ENCODE measurements around the gene CGNL1. TPM values are rescaled to one million over a fixed set of nuclear protein-coding genes. Genes with fewer than 3 reads are reported as not detected.

Gene CGNL1
- total RNA-seq, 1 donor from 2014 or later = 11.0 TPM

DNA sequence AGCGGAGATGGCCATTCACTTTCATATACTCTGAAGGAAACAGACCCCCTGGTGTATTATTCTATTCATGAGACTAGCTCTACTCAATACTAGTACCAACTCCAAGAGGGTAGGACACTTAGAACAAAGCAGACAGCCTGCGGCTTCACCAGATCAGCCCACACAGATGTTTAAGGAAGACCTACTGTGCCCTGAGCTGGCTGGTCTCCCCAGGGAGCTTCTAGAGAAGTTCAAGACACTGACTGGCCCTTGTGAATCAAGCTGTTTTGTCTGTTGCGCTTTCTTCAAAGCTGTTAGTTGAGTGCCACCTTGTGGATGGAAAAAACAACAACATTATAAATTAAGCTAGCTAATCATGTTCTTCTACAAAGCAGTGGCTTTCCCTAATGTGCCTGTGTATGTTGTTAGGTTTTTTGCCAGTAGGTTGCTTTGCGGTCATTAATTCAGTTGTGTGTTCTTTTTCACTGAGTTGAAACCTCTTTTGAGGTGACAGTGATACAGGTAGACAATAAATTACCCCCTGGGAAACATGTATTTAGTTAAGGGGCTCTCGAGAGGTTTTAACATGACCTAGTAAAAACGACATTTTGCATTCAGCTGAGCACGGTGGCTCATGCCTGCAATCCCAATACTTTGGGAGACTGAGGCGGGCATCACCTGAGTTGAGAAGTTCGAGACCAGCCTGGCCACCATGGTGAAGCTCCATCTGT is 151.2 kb downstream of the CGNL1 start:
- peak; percentile 75 for DNase-seq (ENCODE audit: low read depth)

DNA sequence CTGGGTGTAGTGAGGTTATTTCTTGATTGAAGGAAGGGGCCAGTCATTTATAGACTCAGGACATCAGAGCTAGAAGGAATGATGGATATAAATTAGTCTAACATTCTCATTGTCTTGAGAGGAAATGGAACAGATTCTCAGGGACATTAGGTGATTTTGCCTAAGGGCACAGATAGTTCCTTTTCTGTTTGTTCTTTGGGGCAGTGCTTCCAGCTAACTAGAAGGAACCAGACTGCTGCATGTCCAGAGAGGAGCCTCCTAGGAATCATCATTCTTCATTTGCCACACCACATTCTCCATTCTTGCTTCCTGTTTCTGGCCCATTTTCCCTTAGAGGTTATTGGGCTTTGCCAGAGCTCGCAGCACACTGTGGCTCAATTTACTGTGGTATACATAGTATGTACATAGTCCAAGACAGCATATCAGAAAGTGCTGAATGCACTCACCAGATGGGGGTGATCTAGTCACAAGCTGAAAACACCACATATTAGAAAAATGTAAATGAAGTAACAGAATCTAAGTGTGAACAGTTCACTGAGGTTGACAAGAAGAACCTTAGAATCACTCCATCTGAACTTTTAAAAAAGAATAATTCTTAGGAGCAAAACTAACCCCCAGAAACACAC is 152.7 kb downstream of the CGNL1 start:
- Mint-ChIP-seq H3K4me3 (ENCODE audit: unreplicated experiment) (no peak overlapping the region), H3K4me1 (ENCODE audit: low read depth, unreplicated experiment) (peaks cover 3% of the 10 kb centered on the region), H3K36me3 (ENCODE audit: low read depth, unreplicated experiment) (peaks cover 2% of the 10 kb centered on the region), H3K27ac (ENCODE audit: unreplicated experiment) (no peak overlapping the region), H3K27me3 (ENCODE audit: low read depth, unreplicated experiment) (no peaks in the 10 kb centered on the region), H3K9me3 (ENCODE audit: unreplicated experiment) (no peaks in the 10 kb centered on the region)
- Histone ChIP-seq H3K27ac (ENCODE audit: low read depth, low read length) (no peak overlapping the region), H3K4me2 (ENCODE audit: low read length) (no peak overlapping the region), H3K4me3 (ENCODE audit: insufficient read depth, low read depth, low read length) (no peak overlapping the region), H2AFZ (ENCODE audit: low read depth, low read length) (no peak overlapping the region), H3K9ac (ENCODE audit: low read length) (no peak overlapping the region), H3K4me1 (ENCODE audit: insufficient read depth, low read length) (peaks cover 10% of the 10 kb centered on the region), H3K27me3 (ENCODE audit: insufficient read depth, low read length) (peaks cover 4% of the 10 kb centered on the region), H3K9me3 (ENCODE audit: insufficient read depth, low read depth, low read length) (no peaks in the 10 kb centered on the region), H3K79me2 (ENCODE audit: insufficient read depth, low read length) (no peaks in the 10 kb centered on the region), H3K36me3 (ENCODE audit: insufficient read depth, low read length) (no peaks in the 10 kb centered on the region), H4K20me1 (ENCODE audit: insufficient read depth, low read length) (no peaks in the 10 kb centered on the region)
- no peak for DNase-seq (ENCODE audit: low read depth)
- no peak for TF ChIP-seq EZH2 (IDR thresholded peaks at IDR 0.05; ENCODE audit: insufficient read depth, low read length)
- TF ChIP-seq, protein P1, sequence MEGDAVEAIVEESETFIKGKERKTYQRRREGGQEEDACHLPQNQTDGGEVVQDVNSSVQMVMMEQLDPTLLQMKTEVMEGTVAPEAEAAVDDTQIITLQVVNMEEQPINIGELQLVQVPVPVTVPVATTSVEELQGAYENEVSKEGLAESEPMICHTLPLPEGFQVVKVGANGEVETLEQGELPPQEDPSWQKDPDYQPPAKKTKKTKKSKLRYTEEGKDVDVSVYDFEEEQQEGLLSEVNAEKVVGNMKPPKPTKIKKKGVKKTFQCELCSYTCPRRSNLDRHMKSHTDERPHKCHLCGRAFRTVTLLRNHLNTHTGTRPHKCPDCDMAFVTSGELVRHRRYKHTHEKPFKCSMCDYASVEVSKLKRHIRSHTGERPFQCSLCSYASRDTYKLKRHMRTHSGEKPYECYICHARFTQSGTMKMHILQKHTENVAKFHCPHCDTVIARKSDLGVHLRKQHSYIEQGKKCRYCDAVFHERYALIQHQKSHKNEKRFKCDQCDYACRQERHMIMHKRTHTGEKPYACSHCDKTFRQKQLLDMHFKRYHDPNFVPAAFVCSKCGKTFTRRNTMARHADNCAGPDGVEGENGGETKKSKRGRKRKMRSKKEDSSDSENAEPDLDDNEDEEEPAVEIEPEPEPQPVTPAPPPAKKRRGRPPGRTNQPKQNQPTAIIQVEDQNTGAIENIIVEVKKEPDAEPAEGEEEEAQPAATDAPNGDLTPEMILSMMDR (IDR thresholded peaks at IDR 0.05; ENCODE audit: insufficient read depth, low read depth, low read length) = no peak
- no peak for FAIRE-seq

More for the DNA sequence above, 151.2 kb downstream of the CGNL1 start:
- H3K4me3 ChIP-seq (ENCODE audit: insufficient read depth, low read depth, low read length) = no peak overlapping the region
- peaks cover 3% of the 10 kb centered on the region for H3K4me1 Mint-ChIP-seq (ENCODE audit: low read depth, unreplicated experiment)
- no peak overlapping the region for H3K9ac ChIP-seq (ENCODE audit: low read length)
- no peak for TF ChIP-seq EZH2 (IDR thresholded peaks at IDR 0.05; ENCODE audit: insufficient read depth, low read length)
- TF ChIP-seq, protein P1 (IDR thresholded peaks at IDR 0.05; ENCODE audit: insufficient read depth, low read depth, low read length) = peak; percentile 69
- FAIRE-seq = peak; percentile 84
- H3K9me3 ChIP-seq (ENCODE audit: insufficient read depth, low read depth, low read length) = no peaks in the 10 kb centered on the region
- peaks cover 10% of the 10 kb centered on the region for H3K4me1 ChIP-seq (ENCODE audit: insufficient read depth, low read length)
- H3K9me3 Mint-ChIP-seq (ENCODE audit: unreplicated experiment) = no peaks in the 10 kb centered on the region
- H3K27me3 ChIP-seq (ENCODE audit: insufficient read depth, low read length) = peaks cover 4% of the 10 kb centered on the region
- peak overlapping the region; percentile 34 for H3K4me2 ChIP-seq (ENCODE audit: low read length)
- H3K27ac ChIP-seq (ENCODE audit: low read depth, low read length) = no peak overlapping the region
- H3K36me3 Mint-ChIP-seq (ENCODE audit: low read depth, unreplicated experiment) = peaks cover 10% of the 10 kb centered on the region
- H3K27me3 Mint-ChIP-seq (ENCODE audit: low read depth, unreplicated experiment) = peaks cover 1% of the 10 kb centered on the region
- no peaks in the 10 kb centered on the region for H4K20me1 ChIP-seq (ENCODE audit: insufficient read depth, low read length)
- H3K79me2 ChIP-seq (ENCODE audit: insufficient read depth, low read length) = no peaks in the 10 kb centered on the region
- H3K27ac Mint-ChIP-seq (ENCODE audit: unreplicated experiment) = no peak overlapping the region
- no peak overlapping the region for H3K4me3 Mint-ChIP-seq (ENCODE audit: unreplicated experiment)
- H2AFZ ChIP-seq (ENCODE audit: low read depth, low read length) = no peak overlapping the region
- H3K36me3 ChIP-seq (ENCODE audit: insufficient read depth, low read length) = no peaks in the 10 kb centered on the region

DNA sequence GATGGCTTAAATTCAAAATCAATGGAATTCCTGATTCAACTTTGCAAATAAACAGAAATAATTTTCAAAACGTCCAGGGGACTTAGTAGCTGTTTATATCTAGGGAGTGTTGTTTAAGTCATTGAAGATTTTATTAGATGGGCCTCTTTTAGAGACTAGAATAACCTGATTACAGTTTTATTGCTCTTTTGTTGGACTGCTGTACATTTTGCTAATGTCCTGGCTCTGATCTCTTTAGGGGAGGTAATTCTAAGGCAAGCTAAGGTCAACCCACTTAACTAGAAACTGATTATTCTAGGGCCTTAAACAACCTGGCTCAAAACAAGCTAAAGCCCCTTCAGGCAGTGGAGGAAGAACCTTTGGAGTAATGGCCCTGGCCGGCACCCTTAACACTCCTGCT is 153.4 kb downstream of the CGNL1 start:
- H3K27ac ChIP-seq (ENCODE audit: low read depth, low read length) = no peak overlapping the region
- H3K27ac Mint-ChIP-seq (ENCODE audit: unreplicated experiment) = no peak overlapping the region
- H3K9me3 Mint-ChIP-seq (ENCODE audit: unreplicated experiment) = no peaks in the 10 kb centered on the region
- no peaks in the 10 kb centered on the region for H3K79me2 ChIP-seq (ENCODE audit: insufficient read depth, low read length)
- peaks cover 10% of the 10 kb centered on the region for H3K4me1 ChIP-seq (ENCODE audit: insufficient read depth, low read length)
- H3K36me3 Mint-ChIP-seq (ENCODE audit: low read depth, unreplicated experiment) = peaks cover 2% of the 10 kb centered on the region
- no peak overlapping the region for H3K4me3 Mint-ChIP-seq (ENCODE audit: unreplicated experiment)
- H3K27me3 Mint-ChIP-seq (ENCODE audit: low read depth, unreplicated experiment) = no peaks in the 10 kb centered on the region
- no peaks in the 10 kb centered on the region for H3K36me3 ChIP-seq (ENCODE audit: insufficient read depth, low read length)
- peaks cover 3% of the 10 kb centered on the region for H3K4me1 Mint-ChIP-seq (ENCODE audit: low read depth, unreplicated experiment)
- H4K20me1 ChIP-seq (ENCODE audit: insufficient read depth, low read length) = no peaks in the 10 kb centered on the region
- no peak overlapping the region for H2AFZ ChIP-seq (ENCODE audit: low read depth, low read length)
- TF ChIP-seq, protein P1 (IDR thresholded peaks at IDR 0.05; ENCODE audit: insufficient read depth, low read depth, low read length) = no peak
- TF ChIP-seq EZH2 (IDR thresholded peaks at IDR 0.05; ENCODE audit: insufficient read depth, low read length) = no peak
- H3K27me3 ChIP-seq (ENCODE audit: insufficient read depth, low read length) = peaks cover 4% of the 10 kb centered on the region
- no peak overlapping the region for H3K4me2 ChIP-seq (ENCODE audit: low read length)
- no peaks in the 10 kb centered on the region for H3K9me3 ChIP-seq (ENCODE audit: insufficient read depth, low read depth, low read length)
- FAIRE-seq (no peak), DNase-seq (ENCODE audit: low read depth) (no peak)
- H3K4me3 ChIP-seq (ENCODE audit: insufficient read depth, low read depth, low read length) = no peak overlapping the region
- H3K9ac ChIP-seq (ENCODE audit: low read length) = no peak overlapping the region

All from astrocyte (in vitro differentiated cells and primary cell).